HEK293 (cell line): ENCODE data around the gene CCDC51.

Source experiments
- CTCF ChIA-PET: fragments of 350-600 bp; formaldehyde crosslinking; extraction: SDS; loops from one replicate; lab custom pipeline; 2021; ENCODE audit warnings: antibody characterized with exemption; lab: Yijun Ruan, JAX
- POLR2A ChIA-PET: fragments of 300-600 bp; formaldehyde crosslinking; extraction: SDS; loops from one replicate; lab custom pipeline; 2020; ENCODE audit warnings: antibody characterized with exemption, inconsistent platforms; lab: Yijun Ruan, JAX
- H3K27ac ChIP-seq: fragments of 200-500 bp; sonication (Bioruptor generic); 2 replicates; pipeline ENCODE4 v1.5.1; 2014; ENCODE audit warnings: low read depth, low read length, control low read depth, inconsistent platforms; ENCODE audit errors: extremely low read depth
- H3K36me3 ChIP-seq, 2 experiments: fragments of 200-500 bp in 1 of 2; sonication (Bioruptor generic) in 1 of 2; 1 replicate in 1 of 2; 2 replicates in 1 of 2; pipeline ENCODE4 v1.5.1; 2014 to 2017; ENCODE audit warnings: inconsistent platforms in 2 of 2, low read length in 2 of 2; ENCODE audit not compliant: control insufficient read depth in 2 of 2, insufficient read depth in 1 of 2
- H3K4me1 ChIP-seq: fragments of 200-500 bp; sonication (Bioruptor generic); 2 replicates; pipeline ENCODE4 v1.5.1; 2014; ENCODE audit warnings: mild to moderate bottlenecking, low read length, inconsistent platforms; ENCODE audit not compliant: control insufficient read depth, insufficient read depth
- H3K4me3 ChIP-seq: 2 replicates; pipeline ENCODE4 v1.5.1; 2011; ENCODE audit warnings: low read depth, mild to moderate bottlenecking, control low read depth, low read length, moderate library complexity
- H3K9me3 ChIP-seq: fragments of 200-500 bp; sonication (Bioruptor generic); 2 replicates; pipeline ENCODE4 v1.5.1; 2014; ENCODE audit warnings: low read depth, low read length, inconsistent platforms; ENCODE audit not compliant: control insufficient read depth, insufficient read depth
- CTCF ChIP-seq: fragments of 450-650 bp; formaldehyde crosslinking; IDR thresholded peaks from 2 replicates; pipeline ENCODE4 v1.5.1; 2016; ENCODE audit warnings: missing biosample characterization, missing genetic modification characterization
- EGR2 ChIP-seq: fragments of 450-650 bp; formaldehyde crosslinking; IDR thresholded peaks from 2 replicates; pipeline ENCODE4 v1.5.1; 2016; ENCODE audit warnings: low read depth, missing biosample characterization, missing genetic modification characterization
- PRDM10 ChIP-seq: fragments of 450-650 bp; formaldehyde crosslinking; IDR thresholded peaks from 2 replicates; pipeline ENCODE4 v1.5.1; 2016; ENCODE audit warnings: missing biosample characterization, missing genetic modification characterization
- ZBTB6 ChIP-seq: fragments of 450-650 bp; formaldehyde crosslinking; IDR thresholded peaks from 2 replicates; pipeline ENCODE4 v1.5.1; 2017; ENCODE audit warnings: missing biosample characterization, missing genetic modification characterization
- ZFP3 ChIP-seq: fragments of 450-650 bp; formaldehyde crosslinking; IDR thresholded peaks from 2 replicates; pipeline ENCODE4 v1.5.1; 2016; ENCODE audit warnings: low read depth, missing biosample characterization, missing genetic modification characterization
- ZNF133 ChIP-seq: fragments of 450-650 bp; formaldehyde crosslinking; IDR thresholded peaks from 2 replicates; pipeline ENCODE4 v1.5.1; 2016; ENCODE audit warnings: missing biosample characterization, missing genetic modification characterization
- ZNF155 ChIP-seq: fragments of 450-650 bp; formaldehyde crosslinking; IDR thresholded peaks from 2 replicates; pipeline ENCODE4 v1.5.1; 2016; ENCODE audit warnings: missing biosample characterization, missing genetic modification characterization
- ZNF18 ChIP-seq: fragments of 450-650 bp; formaldehyde crosslinking; IDR thresholded peaks from 2 replicates; pipeline ENCODE4 v1.5.1; 2016; ENCODE audit warnings: missing biosample characterization, missing genetic modification characterization
- ZNF366 ChIP-seq: fragments of 450-650 bp; formaldehyde crosslinking; conservative IDR thresholded peaks from 2 replicates; pipeline ENCODE4 v1.5.1; 2016; ENCODE audit warnings: missing biosample characterization, missing genetic modification characterization
- ZNF37A ChIP-seq: fragments of 450-650 bp; IDR thresholded peaks from 2 replicates; pipeline ENCODE4 v1.5.1; 2018; ENCODE audit warnings: missing biosample characterization, missing genetic modification characterization
- ZNF394 ChIP-seq: fragments of 450-650 bp; formaldehyde crosslinking; IDR thresholded peaks from 2 replicates; pipeline ENCODE4 v1.5.1; 2016; ENCODE audit warnings: missing biosample characterization, missing genetic modification characterization, mild to moderate bottlenecking, moderate library complexity, borderline replicate concordance
- ZNF426 ChIP-seq: fragments of 450-650 bp; formaldehyde crosslinking; IDR thresholded peaks from 2 replicates; pipeline ENCODE4 v1.5.1; 2017; ENCODE audit warnings: missing biosample characterization, missing genetic modification characterization, mild to moderate bottlenecking, inconsistent platforms, moderate library complexity
- ZNF473 ChIP-seq: fragments of 450-650 bp; formaldehyde crosslinking; IDR thresholded peaks from 2 replicates; pipeline ENCODE4 v1.5.1; 2017; ENCODE audit warnings: missing biosample characterization, missing genetic modification characterization
- ZNF501 ChIP-seq: fragments of 450-650 bp; formaldehyde crosslinking; IDR thresholded peaks from 2 replicates; pipeline ENCODE4 v1.5.1; 2016; ENCODE audit warnings: missing biosample characterization, missing genetic modification characterization
- ZNF560 ChIP-seq: fragments of 450-650 bp; formaldehyde crosslinking; IDR thresholded peaks from 2 replicates; pipeline ENCODE4 v1.5.1; 2017; ENCODE audit warnings: missing biosample characterization, missing genetic modification characterization, borderline replicate concordance
- ZNF580 ChIP-seq: fragments of 450-650 bp; formaldehyde crosslinking; IDR thresholded peaks from 2 replicates; pipeline ENCODE4 v1.5.1; 2016; ENCODE audit warnings: missing biosample characterization, missing genetic modification characterization
- ZNF692 ChIP-seq: fragments of 450-650 bp; formaldehyde crosslinking; IDR thresholded peaks from 2 replicates; pipeline ENCODE4 v1.5.1; 2016; ENCODE audit warnings: missing biosample characterization, missing genetic modification characterization
- ZNF704 ChIP-seq: fragments of 450-650 bp; formaldehyde crosslinking; IDR thresholded peaks from 2 replicates; pipeline ENCODE4 v1.5.1; 2016; ENCODE audit warnings: missing biosample characterization, missing genetic modification characterization
- ZNF747 ChIP-seq: fragments of 450-650 bp; formaldehyde crosslinking; IDR thresholded peaks from 2 replicates; pipeline ENCODE4 v1.5.1; 2016; ENCODE audit warnings: missing biosample characterization, missing genetic modification characterization
- ZNF791 ChIP-seq: fragments of 450-650 bp; formaldehyde crosslinking; IDR thresholded peaks from 2 replicates; pipeline ENCODE4 v1.5.1; 2016; ENCODE audit warnings: missing biosample characterization, missing genetic modification characterization
- ZNF792 ChIP-seq: fragments of 450-650 bp; formaldehyde crosslinking; IDR thresholded peaks from 2 replicates; pipeline ENCODE4 v1.5.1; 2016; ENCODE audit warnings: missing biosample characterization, missing genetic modification characterization
- ZSCAN30 ChIP-seq: fragments of 450-650 bp; IDR thresholded peaks from 2 replicates; pipeline ENCODE4 v1.5.1; 2018; ENCODE audit warnings: missing biosample characterization, mild to moderate bottlenecking, missing genetic modification characterization, moderate library complexity

CCDC51 gene

GRCh38 chr3:48423241-48423882, 16.6 kb downstream of the CCDC51 start (continued):
- TF ChIP-seq ZNF18 (tag by site-specific recombination) (no peak), ZNF747 (tag by site-specific recombination) (no peak), ZFP3 (tag by site-specific recombination) (no peak), ZNF791 (tag by site-specific recombination) (no peak), ZNF792 (tag by site-specific recombination) (no peak), ZNF704 (tag by site-specific recombination) (no peak), ZNF426 (tag by site-specific recombination) (no peak), ZNF501 (tag by site-specific recombination) (no peak), ZBTB6 (tag by site-specific recombination) (no peak), ZNF473 (tag by site-specific recombination) (no peak), CTCF (no peak), ZNF155 (tag by site-specific recombination) (no peak), ZNF37A (tag by site-specific recombination) (no peak)

GRCh38 chr3:48422681-48423080, 17.2 kb downstream of the CCDC51 start:
- CTCF ChIA-PET: interaction anchor here (0.7 to 3.3 kb wide), 3 partner anchors 13 to 1007 kb away, joined by 3 to 17 read pairs (median 10); partner anchors contain the start of gene NICN1
- Histone ChIP-seq H3K9me3 (no peaks in the 10 kb centered on the region), H3K4me3 (no peak overlapping the region), H3K4me1 (no peaks in the 10 kb centered on the region), H3K36me3 (no peaks in the 10 kb centered on the region), H3K27ac (no peak overlapping the region)
- POLR2A ChIA-PET: interaction anchor here (1.5 kb wide), 1 partner anchor 51 kb away, joined by 3 read pairs; no protein-coding TSS in a partner anchor
- TF ChIP-seq PRDM10 (no peak), ZNF394 (tag by site-specific recombination) (no peak), ZNF133 (tag by site-specific recombination) (no peak), ZNF560 (tag by site-specific recombination) (no peak), ZNF747 (tag by site-specific recombination) (no peak), ZNF580 (tag by site-specific recombination) (no peak), ZNF366 (tag by site-specific recombination) (no peak), ZSCAN30 (tag by site-specific recombination) (no peak), EGR2 (no peak), ZNF692 (tag by site-specific recombination) (no peak), CTCF (no peak)
